ENCODE results near the gene USP17L17. TPM values are rescaled to one million over a fixed set of nuclear protein-coding genes. Genes with fewer than 3 reads are reported as not detected.
"Not testable (repeated sequence)": the region's sequence is repeated elsewhere in the genome, so short reads cannot be mapped to it uniquely, and the experiment has no call there.

Gene USP17L17
- total RNA-seq, 1 experiment from 2014 or later = not detected

DNA sequence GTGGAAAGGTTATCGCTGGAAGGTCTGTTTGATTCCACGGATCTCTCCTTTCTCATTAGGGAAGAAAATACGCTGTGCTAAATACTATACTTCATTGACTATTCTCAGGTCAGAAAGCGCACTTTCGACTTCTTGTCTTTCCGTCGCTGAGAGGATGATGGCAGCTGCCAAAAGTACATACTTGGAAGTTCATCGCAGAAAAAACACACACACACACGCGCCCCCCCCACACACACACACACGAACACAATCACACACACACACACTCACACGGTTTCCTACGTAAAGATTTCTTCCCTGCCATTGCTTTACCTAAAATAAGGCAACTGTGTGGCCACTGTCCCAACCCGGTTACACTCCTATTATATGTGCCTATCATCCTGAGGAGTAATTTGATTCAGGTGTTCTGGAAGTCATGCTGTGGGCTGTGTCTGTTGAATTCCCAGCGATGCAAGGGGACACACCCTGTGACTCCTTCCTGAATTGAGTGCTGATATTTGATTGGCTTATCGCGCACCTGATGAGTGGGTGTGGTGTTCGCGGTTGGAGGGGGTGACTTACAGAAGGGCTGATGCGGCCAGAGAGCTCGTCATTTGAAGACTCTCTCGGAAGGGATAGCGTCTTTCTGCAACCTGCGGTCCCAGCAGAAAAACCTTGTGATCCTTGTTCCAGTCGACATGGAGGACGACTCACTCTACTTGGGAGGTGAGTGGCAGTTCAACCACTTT lies 4.4 kb downstream of the USP17L17 start, which contains the start of gene USP17L18:
TSS of gene USP17L18 (plus strand) at position 678 of the 728 bp plus-strand sequence. CDS start at position 678, 0 bp downstream.
- not testable (repeated sequence) for H3K9me2 ChIP-seq (replicated peaks; ENCODE audit: insufficient read depth, low read length); H3K4me2 ChIP-seq (ENCODE audit: low read depth, low read length, poor library complexity, severe bottlenecking); H4K20me1 ChIP-seq (ENCODE audit: insufficient read depth, low read depth, low read length); H3K9me3 ChIP-seq (ENCODE audit: low read length); H2AFZ ChIP-seq (ENCODE audit: low read length); H3K79me2 ChIP-seq (ENCODE audit: low read length); H3K4me1 ChIP-seq (ENCODE audit: low read length); H3K4me3 ChIP-seq (ENCODE audit: low read length); H3K27ac ChIP-seq (ENCODE audit: low read length); H3K36me3 ChIP-seq (ENCODE audit: insufficient read depth, low read length); H3K27me3 ChIP-seq (ENCODE audit: low read length); H3K9ac ChIP-seq (ENCODE audit: low read length)
- DNase-seq = peak; percentile 35

DNA sequence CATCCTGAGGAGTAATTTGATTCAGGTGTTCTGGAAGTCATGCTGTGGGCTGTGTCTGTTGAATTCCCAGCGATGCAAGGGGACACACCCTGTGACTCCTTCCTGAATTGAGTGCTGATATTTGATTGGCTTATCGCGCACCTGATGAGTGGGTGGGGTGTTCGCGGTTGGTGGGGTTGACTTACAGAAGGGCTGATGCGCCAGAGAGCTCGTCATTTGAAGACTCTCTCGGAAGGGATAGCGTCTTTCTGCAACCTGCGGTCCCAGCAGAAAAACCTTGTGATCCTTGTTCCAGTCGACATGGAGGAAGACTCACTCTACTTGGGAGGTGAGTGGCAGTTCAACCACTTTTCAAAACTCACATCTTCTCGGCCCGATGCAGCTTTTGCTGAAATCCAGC lies 9.4 kb downstream of the USP17L17 start, which contains the start of gene USP17L19:
TSS of gene USP17L19 (plus strand) at position 301 of the 400 bp plus-strand sequence. CDS start at position 301, 0 bp downstream.
- not testable (repeated sequence) for H3K27ac ChIP-seq (ENCODE audit: low read length); H3K9ac ChIP-seq (ENCODE audit: low read length); H3K4me1 ChIP-seq (ENCODE audit: low read length); H3K27me3 ChIP-seq (ENCODE audit: low read length); H3K4me3 ChIP-seq (ENCODE audit: low read length); H2AFZ ChIP-seq (ENCODE audit: low read length); H3K79me2 ChIP-seq (ENCODE audit: low read length); H3K9me2 ChIP-seq (replicated peaks; ENCODE audit: insufficient read depth, low read length); H3K9me3 ChIP-seq (ENCODE audit: low read length); H4K20me1 ChIP-seq (ENCODE audit: insufficient read depth, low read depth, low read length); H3K4me2 ChIP-seq (ENCODE audit: low read depth, low read length, poor library complexity, severe bottlenecking); DNase-seq; H3K36me3 ChIP-seq (ENCODE audit: insufficient read depth, low read length)

DNA sequence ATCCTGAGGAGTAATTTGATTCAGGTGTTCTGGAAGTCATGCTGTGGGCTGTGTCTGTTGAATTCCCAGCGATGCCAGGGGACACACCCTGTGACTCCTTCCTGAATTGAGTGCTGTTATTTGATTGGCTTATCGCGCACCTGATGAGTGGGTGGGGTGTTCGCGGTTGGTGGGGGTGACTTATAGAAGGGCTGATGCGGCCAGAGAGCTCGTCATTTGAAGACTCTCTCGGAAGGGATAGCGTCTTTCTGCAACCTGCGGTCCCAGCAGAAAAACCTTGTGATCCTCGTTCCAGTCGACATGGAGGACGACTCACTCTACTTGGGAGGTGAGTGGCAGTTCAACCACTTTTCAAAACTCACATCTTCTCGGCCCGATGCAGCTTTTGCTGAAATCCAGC lies 14.1 kb downstream of the USP17L17 start, which contains the start of gene USP17L20:
TSS of gene USP17L20 (plus strand) at position 301 of the 400 bp plus-strand sequence. CDS start at position 301, 0 bp downstream.
- H3K79me2 ChIP-seq (ENCODE audit: low read length); H3K4me2 ChIP-seq (ENCODE audit: low read depth, low read length, poor library complexity, severe bottlenecking); DNase-seq; H4K20me1 ChIP-seq (ENCODE audit: insufficient read depth, low read depth, low read length); H3K27me3 ChIP-seq (ENCODE audit: low read length); H3K9me2 ChIP-seq (replicated peaks; ENCODE audit: insufficient read depth, low read length); H3K9ac ChIP-seq (ENCODE audit: low read length); H2AFZ ChIP-seq (ENCODE audit: low read length); H3K36me3 ChIP-seq (ENCODE audit: insufficient read depth, low read length); H3K4me3 ChIP-seq (ENCODE audit: low read length); H3K4me1 ChIP-seq (ENCODE audit: low read length); H3K27ac ChIP-seq (ENCODE audit: low read length); H3K9me3 ChIP-seq (ENCODE audit: low read length): not testable (repeated sequence)

DNA sequence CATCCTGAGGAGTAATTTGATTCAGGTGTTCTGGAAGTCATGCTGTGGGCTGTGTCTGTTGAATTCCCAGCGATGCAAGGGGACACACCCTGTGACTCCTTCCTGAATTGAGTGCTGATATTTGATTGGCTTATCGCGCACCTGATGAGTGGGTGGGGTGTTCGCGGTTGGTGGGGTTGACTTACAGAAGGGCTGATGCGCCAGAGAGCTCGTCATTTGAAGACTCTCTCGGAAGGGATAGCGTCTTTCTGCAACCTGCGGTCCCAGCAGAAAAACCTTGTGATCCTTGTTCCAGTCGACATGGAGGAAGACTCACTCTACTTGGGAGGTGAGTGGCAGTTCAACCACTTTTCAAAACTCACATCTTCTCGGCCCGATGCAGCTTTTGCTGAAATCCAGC lies 18.9 kb downstream of the USP17L17 start, which contains the start of gene USP17L21:
TSS of gene USP17L21 (plus strand) at position 301 of the 400 bp plus-strand sequence. CDS start at position 301, 0 bp downstream.
- not testable (repeated sequence) for H3K79me2 ChIP-seq (ENCODE audit: low read length); DNase-seq; H3K27ac ChIP-seq (ENCODE audit: low read length); H2AFZ ChIP-seq (ENCODE audit: low read length); H3K27me3 ChIP-seq (ENCODE audit: low read length); H3K4me2 ChIP-seq (ENCODE audit: low read depth, low read length, poor library complexity, severe bottlenecking); H3K36me3 ChIP-seq (ENCODE audit: insufficient read depth, low read length); H3K9ac ChIP-seq (ENCODE audit: low read length); H3K4me1 ChIP-seq (ENCODE audit: low read length); H3K9me3 ChIP-seq (ENCODE audit: low read length); H3K4me3 ChIP-seq (ENCODE audit: low read length); H4K20me1 ChIP-seq (ENCODE audit: insufficient read depth, low read depth, low read length); H3K9me2 ChIP-seq (replicated peaks; ENCODE audit: insufficient read depth, low read length)

DNA sequence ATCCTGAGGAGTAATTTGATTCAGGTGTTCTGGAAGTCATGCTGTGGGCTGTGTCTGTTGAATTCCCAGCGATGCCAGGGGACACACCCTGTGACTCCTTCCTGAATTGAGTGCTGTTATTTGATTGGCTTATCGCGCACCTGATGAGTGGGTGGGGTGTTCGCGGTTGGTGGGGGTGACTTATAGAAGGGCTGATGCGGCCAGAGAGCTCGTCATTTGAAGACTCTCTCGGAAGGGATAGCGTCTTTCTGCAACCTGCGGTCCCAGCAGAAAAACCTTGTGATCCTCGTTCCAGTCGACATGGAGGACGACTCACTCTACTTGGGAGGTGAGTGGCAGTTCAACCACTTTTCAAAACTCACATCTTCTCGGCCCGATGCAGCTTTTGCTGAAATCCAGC lies 23.6 kb downstream of the USP17L17 start, which contains the start of gene USP17L22:
TSS of gene USP17L22 (plus strand) at position 301 of the 400 bp plus-strand sequence. CDS start at position 301, 0 bp downstream.
- H2AFZ ChIP-seq (ENCODE audit: low read length); H3K9me3 ChIP-seq (ENCODE audit: low read length); H3K36me3 ChIP-seq (ENCODE audit: insufficient read depth, low read length); H3K4me2 ChIP-seq (ENCODE audit: low read depth, low read length, poor library complexity, severe bottlenecking); H3K79me2 ChIP-seq (ENCODE audit: low read length); H4K20me1 ChIP-seq (ENCODE audit: insufficient read depth, low read depth, low read length); H3K4me3 ChIP-seq (ENCODE audit: low read length); H3K9ac ChIP-seq (ENCODE audit: low read length); H3K4me1 ChIP-seq (ENCODE audit: low read length); H3K27ac ChIP-seq (ENCODE audit: low read length); H3K9me2 ChIP-seq (replicated peaks; ENCODE audit: insufficient read depth, low read length); DNase-seq; H3K27me3 ChIP-seq (ENCODE audit: low read length): not testable (repeated sequence)

DNA sequence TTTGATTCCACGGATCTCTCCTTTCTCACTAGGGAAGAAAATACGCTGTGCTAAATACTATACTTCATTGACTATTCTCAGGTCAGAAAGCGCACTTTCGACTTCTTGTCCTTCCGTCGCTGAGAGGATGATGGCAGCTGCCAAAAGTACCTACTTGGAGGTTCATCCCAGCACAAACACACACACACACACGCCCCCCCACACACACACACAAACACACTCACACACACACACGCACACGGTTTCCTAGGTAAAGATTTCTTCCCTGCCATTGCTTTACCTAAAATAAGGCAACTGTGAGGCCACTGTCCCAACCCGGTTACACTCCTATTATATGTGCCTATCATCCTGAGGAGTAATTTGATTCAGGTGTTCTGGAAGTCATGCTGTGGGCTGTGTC lies 28.0 kb downstream of the USP17L17 start:
- H3K4me1 ChIP-seq (ENCODE audit: low read length); H3K9me3 ChIP-seq (ENCODE audit: low read length); H3K27ac ChIP-seq (ENCODE audit: low read length); H3K9ac ChIP-seq (ENCODE audit: low read length); H3K79me2 ChIP-seq (ENCODE audit: low read length); H3K36me3 ChIP-seq (ENCODE audit: insufficient read depth, low read length); H3K4me2 ChIP-seq (ENCODE audit: low read depth, low read length, poor library complexity, severe bottlenecking); H3K9me2 ChIP-seq (replicated peaks; ENCODE audit: insufficient read depth, low read length); H3K4me3 ChIP-seq (ENCODE audit: low read length); H3K27me3 ChIP-seq (ENCODE audit: low read length); H4K20me1 ChIP-seq (ENCODE audit: insufficient read depth, low read depth, low read length); DNase-seq; H2AFZ ChIP-seq (ENCODE audit: low read length): not testable (repeated sequence)

Other genes with a start within 250 kb of the USP17L17 start
- not detected in 2 replicates for gene FAM90A26, start 73.5 kb upstream of the USP17L17 start, total RNA-seq (2014; rRNA removed; shearing (Covaris generic); ENCODE audit: low replicate concordance)
- gene USP17L10, start 33.2 kb upstream of the USP17L17 start, total RNA-seq (2014; rRNA removed; shearing (Covaris generic); ENCODE audit: low replicate concordance) = not detected in 2 replicates
- not detected in 2 replicates for gene USP17L11, start 28.5 kb upstream of the USP17L17 start, total RNA-seq (2014; rRNA removed; shearing (Covaris generic); ENCODE audit: low replicate concordance)
- gene USP17L12, start 23.7 kb upstream of the USP17L17 start, total RNA-seq (2014; rRNA removed; shearing (Covaris generic); ENCODE audit: low replicate concordance) = not detected in 2 replicates
- gene USP17L13, start 19.0 kb upstream of the USP17L17 start, total RNA-seq (2014; rRNA removed; shearing (Covaris generic); ENCODE audit: low replicate concordance) = not detected in 2 replicates
- gene USP17L15, start 9.5 kb upstream of the USP17L17 start, total RNA-seq (2014; rRNA removed; shearing (Covaris generic); ENCODE audit: low replicate concordance) = not detected in 2 replicates
- not detected in 2 replicates for gene USP17L18, start 4.8 kb downstream of the USP17L17 start, total RNA-seq (2014; rRNA removed; shearing (Covaris generic); ENCODE audit: low replicate concordance)
- not detected in 2 replicates for gene USP17L19, start 9.5 kb downstream of the USP17L17 start, total RNA-seq (2014; rRNA removed; shearing (Covaris generic); ENCODE audit: low replicate concordance)
- not detected in 2 replicates for gene USP17L20, start 14.2 kb downstream of the USP17L17 start, total RNA-seq (2014; rRNA removed; shearing (Covaris generic); ENCODE audit: low replicate concordance)
- not detected in 2 replicates for gene USP17L21, start 19.0 kb downstream of the USP17L17 start, total RNA-seq (2014; rRNA removed; shearing (Covaris generic); ENCODE audit: low replicate concordance)
- gene USP17L22, start 23.7 kb downstream of the USP17L17 start, total RNA-seq (2014; rRNA removed; shearing (Covaris generic); ENCODE audit: low replicate concordance) = not detected in 2 replicates
- gene USP17L24, start 81.3 kb downstream of the USP17L17 start, total RNA-seq (2014; rRNA removed; shearing (Covaris generic); ENCODE audit: low replicate concordance) = not detected in 2 replicates
- not detected in 2 replicates for gene USP17L25, start 86.0 kb downstream of the USP17L17 start, total RNA-seq (2014; rRNA removed; shearing (Covaris generic); ENCODE audit: low replicate concordance)
- gene USP17L26, start 90.8 kb downstream of the USP17L17 start, total RNA-seq (2014; rRNA removed; shearing (Covaris generic); ENCODE audit: low replicate concordance) = not detected in 2 replicates
- not detected in 2 replicates for gene USP17L5, start 95.5 kb downstream of the USP17L17 start, total RNA-seq (2014; rRNA removed; shearing (Covaris generic); ENCODE audit: low replicate concordance)
- not detected in 2 replicates for gene USP17L27, start 100.3 kb downstream of the USP17L17 start, total RNA-seq (2014; rRNA removed; shearing (Covaris generic); ENCODE audit: low replicate concordance)
- not detected in 2 replicates for gene USP17L28, start 105.0 kb downstream of the USP17L17 start, total RNA-seq (2014; rRNA removed; shearing (Covaris generic); ENCODE audit: low replicate concordance)
- gene USP17L29, start 109.8 kb downstream of the USP17L17 start, total RNA-seq (2014; rRNA removed; shearing (Covaris generic); ENCODE audit: low replicate concordance) = not detected in 2 replicates
- not detected in 2 replicates for gene USP17L30, start 119.2 kb downstream of the USP17L17 start, total RNA-seq (2014; rRNA removed; shearing (Covaris generic); ENCODE audit: low replicate concordance)
- gene DEFB131A, start 200.5 kb downstream of the USP17L17 start, total RNA-seq (2014; rRNA removed; shearing (Covaris generic); ENCODE audit: low replicate concordance) = not detected in 2 replicates

Measured in Karpas-422 (cell line).